HG03575 (cell line): ENCODE data around the gene CFHR5.
"Not testable (repeated sequence)": the region's sequence is repeated elsewhere in the genome, so short reads cannot be mapped to it uniquely, and the experiment has no call there.

Experiments used
- ATAC-seq: cut with Tn5 transposase; IDR thresholded peaks from one replicate; pipeline ENCODE4 v1.9.1; 2021; ENCODE audit not compliant: unreplicated experiment, insufficient number of reproducible peaks, low FRiP score; ENCODE audit errors: extremely low read depth

Gene CFHR5

GRCh38 chr1:196977278-196977677 is at the start of gene CFHR5:
Gene CFHR5, plus strand, starts transcription at chr1:196977556. Its CDS starts 109 bp downstream, at chr1:196977665.
- no peak for ATAC-seq

- not testable (repeated sequence) for ATAC-seq
These were observed 44.5 kb upstream of the CFHR5 start for GRCh38 chr1:196932853-196933252.

- ATAC-seq = no peak
These were observed 43.7 kb upstream of the CFHR5 start for GRCh38 chr1:196933531-196934189.

- not testable (repeated sequence) for ATAC-seq
These were observed 35.9 kb upstream of the CFHR5 start for GRCh38 chr1:196941474-196941873.

- ATAC-seq = not testable (repeated sequence)
These were observed 33.8 kb upstream of the CFHR5 start, which contains the start of gene CFHR2 for GRCh38 chr1:196943568-196943967. Gene CFHR2, plus strand, starts transcription at chr1:196943738. Its CDS starts 143 bp downstream, at chr1:196943881.

DNA sequence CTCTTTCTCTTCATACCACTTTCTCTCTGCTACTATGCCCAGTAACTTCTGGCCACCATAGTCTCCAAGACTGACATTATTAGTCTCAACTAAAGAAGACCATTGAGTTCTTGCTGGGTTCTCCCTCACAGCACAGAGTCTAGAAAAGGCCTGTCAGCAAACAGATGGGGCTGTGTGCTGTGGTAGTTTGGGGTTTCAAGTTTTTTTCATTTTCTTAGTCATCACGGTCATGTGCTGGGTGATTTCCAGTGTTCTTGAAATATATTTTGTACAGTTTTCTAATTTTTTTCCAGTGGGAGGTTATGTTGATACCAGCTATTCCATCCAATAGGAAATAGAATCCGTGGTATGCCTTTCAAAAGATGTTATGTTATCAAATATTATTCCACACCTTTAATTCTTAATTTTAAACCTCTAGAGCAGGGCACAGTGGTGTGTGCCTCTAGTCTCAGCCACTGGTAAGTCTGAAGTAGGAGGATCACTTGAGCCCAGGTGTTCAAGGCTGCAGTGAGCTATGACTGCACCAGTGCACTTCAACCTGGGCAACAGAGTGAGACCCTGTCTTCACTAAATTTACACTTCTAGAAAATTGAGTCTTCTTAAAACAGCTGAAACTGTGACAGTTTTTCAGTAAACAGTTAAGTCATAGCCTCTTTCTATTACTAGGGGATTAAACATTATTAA is 25.5 kb upstream of the CFHR5 start:
- ATAC-seq = peak; percentile 96

- ATAC-seq = no peak
These were observed 22.6 kb upstream of the CFHR5 start for GRCh38 chr1:196954778-196955177.

- ATAC-seq = no peak
These were observed 21.4 kb upstream of the CFHR5 start for GRCh38 chr1:196955926-196956325.

DNA sequence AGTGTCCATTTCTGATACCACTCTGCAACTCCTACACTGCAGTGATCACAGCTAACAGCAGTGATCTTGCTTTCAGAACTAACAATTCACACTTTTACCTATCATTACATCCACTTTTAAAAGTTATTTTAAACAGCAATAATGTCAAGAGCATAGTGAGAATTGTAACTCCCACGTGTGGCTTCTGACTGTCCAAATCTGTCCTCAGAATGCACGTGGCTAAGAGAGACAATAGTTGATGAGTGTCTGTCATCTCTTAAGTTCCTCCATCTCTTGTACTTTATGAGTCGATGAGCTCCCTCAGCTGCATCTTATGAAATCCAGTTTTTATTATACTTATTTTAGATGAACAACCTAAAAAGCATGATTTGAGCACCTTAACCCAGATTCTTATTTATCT is 16.5 kb upstream of the CFHR5 start:
- peak; percentile 53 for ATAC-seq

- ATAC-seq = no peak
These were observed 7.2 kb upstream of the CFHR5 start for GRCh38 chr1:196970182-196970581.

DNA sequence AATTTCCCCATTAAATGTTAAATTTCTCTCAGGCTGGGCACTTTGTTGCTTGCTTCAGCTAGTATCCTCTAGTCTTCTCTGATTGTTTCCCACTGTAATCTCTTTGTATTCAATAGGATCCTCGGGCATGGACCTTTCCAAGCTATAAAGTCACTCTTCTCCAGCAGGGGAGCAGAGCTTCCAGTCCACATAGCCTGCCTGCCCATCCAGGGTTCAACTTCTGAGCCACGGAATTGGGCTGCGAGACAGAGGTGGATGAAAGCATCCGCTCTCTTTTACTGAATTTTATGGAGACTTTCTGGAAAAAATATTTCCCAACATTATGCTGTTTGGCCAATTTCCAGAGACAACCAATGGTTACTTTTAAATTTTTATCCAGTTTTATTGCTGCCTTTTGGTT is 1.1 kb upstream of the CFHR5 start:
- ATAC-seq = no peak

DNA sequence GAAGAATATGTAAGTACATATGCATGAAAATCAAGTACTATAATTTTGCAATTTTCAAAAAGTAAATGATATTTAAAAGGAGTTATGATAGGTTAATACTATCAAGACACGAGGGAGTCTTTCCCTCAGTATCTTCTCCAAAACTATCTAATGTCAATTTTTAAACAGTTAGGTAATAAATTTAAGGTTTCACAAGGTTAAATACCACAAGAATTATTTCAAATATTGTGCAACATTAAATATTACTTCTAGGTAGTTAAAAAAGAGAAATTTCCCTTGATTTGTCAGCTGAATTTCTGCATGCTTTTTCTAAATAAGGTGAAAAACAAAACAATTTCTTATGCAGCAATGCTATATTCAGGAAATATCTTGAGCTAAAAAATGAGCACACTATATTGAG is 3.5 kb downstream of the CFHR5 start:
- no peak for ATAC-seq

GRCh38 chr1:196982247-196982646 is 4.9 kb downstream of the CFHR5 start:
- ATAC-seq = not testable (repeated sequence)

DNA sequence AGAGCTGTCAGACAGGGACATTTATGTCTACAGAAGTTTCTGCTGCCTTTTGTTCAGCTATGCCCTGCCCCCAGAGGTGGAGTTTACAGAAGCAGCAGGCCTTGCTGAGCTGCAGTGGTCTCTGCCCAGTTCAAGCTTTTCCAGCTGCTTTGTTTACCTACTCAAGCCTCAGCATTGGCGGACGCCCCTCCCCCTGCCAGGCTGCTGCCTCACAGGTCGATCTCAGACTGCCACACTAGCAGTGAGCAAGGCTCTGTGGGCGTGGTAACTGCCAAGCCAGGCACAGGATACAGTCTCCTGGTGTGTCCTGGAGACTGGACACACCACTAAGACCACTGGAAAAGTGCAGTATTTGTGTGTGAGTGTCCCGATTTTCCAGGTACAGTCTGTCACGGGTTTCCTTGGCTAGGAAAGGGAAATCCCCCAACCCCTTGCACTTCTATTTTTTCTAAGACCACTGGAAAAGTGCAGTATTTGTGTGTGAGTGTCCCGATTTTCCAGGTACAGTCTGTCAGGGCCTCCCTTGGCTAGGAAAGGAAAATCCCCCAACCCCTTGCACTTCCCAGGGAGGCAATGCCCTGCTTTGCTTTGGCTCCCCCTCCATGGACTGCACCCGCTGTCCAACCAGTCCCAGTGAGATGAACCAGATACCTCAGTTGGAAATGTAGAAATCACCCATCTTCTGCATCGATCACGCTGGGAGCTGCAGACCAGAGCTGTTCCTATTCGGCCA is 14.7 kb downstream of the CFHR5 start:
- ATAC-seq = not testable (repeated sequence)

DNA sequence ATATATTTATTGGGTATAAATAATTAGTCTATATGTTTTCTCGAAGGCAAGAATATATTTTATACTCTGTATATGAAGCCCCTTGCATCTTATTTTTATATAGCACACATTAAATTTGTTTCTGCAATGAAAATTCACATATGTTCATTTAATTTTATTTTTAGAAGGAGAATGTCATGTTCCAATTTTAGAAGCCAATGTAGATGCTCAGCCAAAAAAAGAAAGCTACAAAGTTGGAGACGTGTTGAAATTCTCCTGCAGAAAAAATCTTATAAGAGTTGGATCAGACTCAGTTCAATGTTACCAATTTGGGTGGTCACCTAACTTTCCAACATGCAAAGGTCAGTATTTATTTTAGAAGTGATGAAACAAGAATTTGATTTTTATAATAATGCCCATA is 16.6 kb downstream of the CFHR5 start:
- ATAC-seq = no peak

GRCh38 chr1:196997423-196997822 is 20.1 kb downstream of the CFHR5 start:
- ATAC-seq = no peak

- ATAC-seq = no peak
These were observed 24.5 kb downstream of the CFHR5 start for GRCh38 chr1:197001828-197002227.

DNA sequence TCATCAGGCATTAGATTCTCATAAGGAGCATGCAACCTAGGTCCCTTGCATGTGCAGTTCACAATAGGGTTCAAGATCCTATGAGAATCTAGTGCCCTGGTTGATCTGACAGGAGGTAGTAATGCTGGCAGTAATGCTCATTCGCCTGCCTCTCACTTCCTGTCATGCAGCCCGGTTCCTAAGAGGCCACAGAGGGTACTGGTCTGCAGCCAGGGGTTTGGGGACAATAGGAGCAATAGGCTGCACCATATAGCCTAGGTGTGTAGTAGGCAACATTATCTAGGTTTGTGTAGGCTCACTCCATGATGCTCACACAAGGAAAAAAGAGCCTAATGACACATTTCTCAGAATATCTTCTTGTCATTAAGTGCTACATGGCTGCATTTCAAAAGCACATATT is 25.8 kb downstream of the CFHR5 start:
- ATAC-seq = no peak

DNA sequence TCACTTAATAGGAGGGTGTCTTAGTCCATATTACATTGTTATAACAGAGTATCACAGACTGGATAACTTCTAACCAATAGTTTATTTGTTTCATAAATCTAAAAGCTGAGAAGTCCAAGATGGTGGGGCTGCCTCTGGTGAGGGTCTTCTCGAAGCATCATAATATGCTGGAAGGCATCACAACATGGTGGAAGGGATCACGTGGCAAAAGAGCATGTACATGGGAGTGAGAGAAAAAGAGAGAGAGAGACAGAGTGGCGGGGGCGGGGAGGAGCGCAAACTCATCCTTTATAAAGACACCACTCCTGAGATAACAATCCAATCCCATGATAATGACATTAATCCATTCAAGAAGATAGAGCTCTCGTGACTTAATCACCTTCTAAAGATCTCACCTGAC is 31.5 kb downstream of the CFHR5 start:
- no peak for ATAC-seq

DNA sequence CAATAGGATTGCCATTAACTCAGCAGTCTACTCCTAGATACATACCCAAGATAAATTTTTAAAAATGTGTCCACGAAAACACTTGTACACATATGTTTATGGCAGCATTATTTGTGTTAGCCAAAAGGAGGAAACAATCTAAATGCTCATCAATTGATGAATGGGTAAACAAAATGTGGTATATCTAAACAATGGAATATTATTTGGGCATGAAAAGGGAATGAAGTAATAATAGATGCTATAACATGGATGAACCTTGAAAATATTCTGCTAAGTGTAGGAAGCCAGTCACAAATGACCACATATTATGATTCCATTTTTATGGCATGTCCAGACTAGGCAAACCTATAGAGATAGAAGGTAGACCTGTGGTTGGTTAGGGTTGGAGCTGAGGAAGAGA is 34.3 kb downstream of the CFHR5 start:
- ATAC-seq = no peak
